NB4 (cell line): ENCODE measurements around the gene NTM.

Experiments
- MYC ChIP-seq: IDR thresholded peaks from 2 replicates; pipeline ENCODE4 v1.6.1; 2011; ENCODE audit warnings: low read depth, low read length
- POLR2A ChIP-seq: IDR thresholded peaks from 2 replicates; pipeline ENCODE4 v1.6.1; 2011; ENCODE audit warnings: mild to moderate bottlenecking; ENCODE audit not compliant: insufficient read length; ENCODE audit errors: extremely low read depth
- TF ChIP-seq, protein P1 (sequence below): IDR thresholded peaks from one replicate; pipeline ENCODE4 v1.5.1; 2012; ENCODE audit warnings: low read depth, low read length

DNA sequence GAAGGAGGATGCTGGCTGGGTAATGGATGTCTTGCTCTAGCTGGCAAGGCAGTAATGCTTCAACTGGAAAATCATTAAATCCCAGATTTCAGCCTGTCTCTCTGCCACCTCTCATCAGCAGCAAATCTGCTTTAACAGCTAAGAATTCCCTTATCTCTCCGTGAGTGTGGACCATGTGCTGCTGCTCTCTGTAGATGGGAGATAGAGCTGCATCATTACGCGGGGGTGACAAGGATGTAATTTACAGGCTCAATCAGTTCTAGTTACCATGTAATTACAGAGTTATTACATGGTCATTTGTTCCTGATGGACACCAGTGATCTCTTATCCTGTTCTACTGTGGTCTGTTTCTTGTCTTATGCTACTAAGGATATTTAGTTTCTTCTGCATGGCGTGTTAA lies 665.4 kb downstream of the NTM start:
- TF ChIP-seq, protein P1, sequence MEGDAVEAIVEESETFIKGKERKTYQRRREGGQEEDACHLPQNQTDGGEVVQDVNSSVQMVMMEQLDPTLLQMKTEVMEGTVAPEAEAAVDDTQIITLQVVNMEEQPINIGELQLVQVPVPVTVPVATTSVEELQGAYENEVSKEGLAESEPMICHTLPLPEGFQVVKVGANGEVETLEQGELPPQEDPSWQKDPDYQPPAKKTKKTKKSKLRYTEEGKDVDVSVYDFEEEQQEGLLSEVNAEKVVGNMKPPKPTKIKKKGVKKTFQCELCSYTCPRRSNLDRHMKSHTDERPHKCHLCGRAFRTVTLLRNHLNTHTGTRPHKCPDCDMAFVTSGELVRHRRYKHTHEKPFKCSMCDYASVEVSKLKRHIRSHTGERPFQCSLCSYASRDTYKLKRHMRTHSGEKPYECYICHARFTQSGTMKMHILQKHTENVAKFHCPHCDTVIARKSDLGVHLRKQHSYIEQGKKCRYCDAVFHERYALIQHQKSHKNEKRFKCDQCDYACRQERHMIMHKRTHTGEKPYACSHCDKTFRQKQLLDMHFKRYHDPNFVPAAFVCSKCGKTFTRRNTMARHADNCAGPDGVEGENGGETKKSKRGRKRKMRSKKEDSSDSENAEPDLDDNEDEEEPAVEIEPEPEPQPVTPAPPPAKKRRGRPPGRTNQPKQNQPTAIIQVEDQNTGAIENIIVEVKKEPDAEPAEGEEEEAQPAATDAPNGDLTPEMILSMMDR: no peak
- TF ChIP-seq MYC (no peak), POLR2A (no peak)
